Transverse colon (tissue), 4 donors: ENCODE measurements around the gene PDE4D.

Source experiments
- EP300 ChIP-seq: sonication (generic); formaldehyde crosslinking; IDR thresholded peaks from one replicate; pipeline ENCODE4 v1.6.1; 2017; ENCODE audit warnings: antibody characterized with exemption, low read depth
- POLR2A ChIP-seq: fragments of 450-650 bp; IDR thresholded peaks from one replicate; pipeline ENCODE4 v1.6.1; 2016; ENCODE audit warnings: antibody characterized with exemption, mild to moderate bottlenecking, moderate library complexity
- POLR2AphosphoS5 ChIP-seq, 3 donors: sonication (generic); formaldehyde crosslinking; IDR thresholded peaks; one replicate each; pipeline ENCODE4 v1.6.1; 2016; ENCODE audit warnings: antibody characterized with exemption in 3 of 3
- TF ChIP-seq, protein P1 (sequence below), 5 experiments: fragments of 200-600 bp in 3 of 5; fragments of 450-650 bp in 2 of 5; sonication (generic) in 3 of 5; IDR thresholded peaks; 1 replicate in 2 of 5; 2 replicates in 3 of 5; pipeline ENCODE4 v1.5.1; 2016 to 2017; ENCODE audit warnings: antibody characterized with exemption in 5 of 5, inconsistent platforms in 3 of 5, mild to moderate bottlenecking in 2 of 5, moderate library complexity in 1 of 5

GRCh38 chr5:59767681-59768151 is 125.8 kb downstream of the PDE4D start:
- TF ChIP-seq, protein P1, sequence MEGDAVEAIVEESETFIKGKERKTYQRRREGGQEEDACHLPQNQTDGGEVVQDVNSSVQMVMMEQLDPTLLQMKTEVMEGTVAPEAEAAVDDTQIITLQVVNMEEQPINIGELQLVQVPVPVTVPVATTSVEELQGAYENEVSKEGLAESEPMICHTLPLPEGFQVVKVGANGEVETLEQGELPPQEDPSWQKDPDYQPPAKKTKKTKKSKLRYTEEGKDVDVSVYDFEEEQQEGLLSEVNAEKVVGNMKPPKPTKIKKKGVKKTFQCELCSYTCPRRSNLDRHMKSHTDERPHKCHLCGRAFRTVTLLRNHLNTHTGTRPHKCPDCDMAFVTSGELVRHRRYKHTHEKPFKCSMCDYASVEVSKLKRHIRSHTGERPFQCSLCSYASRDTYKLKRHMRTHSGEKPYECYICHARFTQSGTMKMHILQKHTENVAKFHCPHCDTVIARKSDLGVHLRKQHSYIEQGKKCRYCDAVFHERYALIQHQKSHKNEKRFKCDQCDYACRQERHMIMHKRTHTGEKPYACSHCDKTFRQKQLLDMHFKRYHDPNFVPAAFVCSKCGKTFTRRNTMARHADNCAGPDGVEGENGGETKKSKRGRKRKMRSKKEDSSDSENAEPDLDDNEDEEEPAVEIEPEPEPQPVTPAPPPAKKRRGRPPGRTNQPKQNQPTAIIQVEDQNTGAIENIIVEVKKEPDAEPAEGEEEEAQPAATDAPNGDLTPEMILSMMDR (IDR thresholded peaks at IDR 0.05) = no peak
- TF ChIP-seq POLR2A (no peak), POLR2AphosphoS5 (IDR thresholded peaks at IDR 0.05) (no peak), EP300 (no peak)
